ENCODE data around the gene MAP2K1. TPM values are rescaled to one million over a fixed set of nuclear protein-coding genes. Genes with fewer than 3 reads are reported as not detected.
A peak's percentile ranks its signal among the peaks of the same experiment; 100 is the strongest.
"Not testable (repeated sequence)": the region's sequence is repeated elsewhere in the genome, so short reads cannot be mapped to it uniquely, and the experiment has no call there.

The MAP2K1 gene
- total and polyA plus RNA-seq, 2 experiments from 2014 or later: 20.1 to 46.3 TPM

DNA sequence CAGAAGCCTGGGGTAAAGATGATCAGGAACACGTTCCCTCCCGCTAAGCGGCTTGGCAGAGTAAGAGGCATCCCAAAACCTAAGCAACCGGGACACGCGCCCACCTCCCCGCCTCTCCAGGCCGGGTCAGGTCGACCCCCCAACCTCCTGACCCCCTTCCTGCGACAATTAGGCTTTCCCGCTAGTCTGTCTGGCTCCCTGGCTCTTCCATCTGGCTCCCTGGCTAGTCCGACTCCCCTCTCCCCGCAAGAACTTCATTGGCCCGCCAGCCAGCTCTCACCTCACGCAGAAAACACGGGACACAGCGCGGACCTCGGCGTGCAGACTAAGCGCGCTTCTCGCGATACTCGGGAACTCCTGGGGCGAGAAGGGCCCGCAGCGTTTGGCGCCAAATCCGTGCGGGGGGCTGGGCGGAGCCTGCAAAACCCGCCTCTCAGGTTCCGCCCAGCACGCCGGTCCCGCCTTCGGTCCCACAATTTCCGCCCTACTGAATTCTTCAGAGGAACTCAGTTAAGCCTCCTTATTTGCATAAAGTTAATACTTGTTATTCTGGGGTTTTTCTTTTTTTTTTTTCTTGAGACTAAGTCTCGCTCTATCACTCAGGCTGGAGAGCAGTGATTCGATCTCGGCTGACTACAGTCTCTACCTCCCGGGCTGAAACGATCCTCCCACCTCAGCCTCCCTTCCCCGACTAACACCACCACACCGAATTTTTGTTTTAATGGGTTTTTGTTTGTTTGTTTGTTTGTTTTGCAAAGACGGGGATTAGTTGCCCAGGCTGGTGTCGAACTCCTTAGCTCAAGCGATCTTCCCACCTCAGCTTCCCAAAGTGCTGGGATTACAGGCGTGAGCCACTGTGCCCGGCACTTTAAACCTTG is 30.1 kb upstream of the MAP2K1 start, which contains the start of gene TIPIN:
Gene TIPIN, minus strand, starts transcription at position 327 of the 878 bp plus-strand sequence. CDS start 3,738 bp downstream, outside the sequence.
- Histone ChIP-seq H3K4me1 (ENCODE audit: insufficient read depth) (no peaks in the 10 kb centered on the region), H3K4me3 (peak within 1 kb of the TSS; percentile 46), H4K20me1 (ENCODE audit: insufficient read depth, poor library complexity, severe bottlenecking) (no peaks in the 10 kb centered on the region), H3K79me2 (no peaks in the 10 kb centered on the region), H3K27ac (peak within 1 kb of the TSS; percentile 67), H3K4me2 (peak within 1 kb of the TSS; percentile 84), H3K9me3 (ENCODE audit: low read depth) (no peaks in the 10 kb centered on the region), H3K27me3 (no peaks in the 10 kb centered on the region), H3K9me2 (replicated peaks; ENCODE audit: insufficient read depth) (no peaks in the 10 kb centered on the region), H3K36me3 (replicated peaks; ENCODE audit: insufficient read depth, low read depth) (no peaks in the 10 kb centered on the region), H2AFZ (peak within 1 kb of the TSS; percentile 87)
- TF ChIP-seq, protein P1, sequence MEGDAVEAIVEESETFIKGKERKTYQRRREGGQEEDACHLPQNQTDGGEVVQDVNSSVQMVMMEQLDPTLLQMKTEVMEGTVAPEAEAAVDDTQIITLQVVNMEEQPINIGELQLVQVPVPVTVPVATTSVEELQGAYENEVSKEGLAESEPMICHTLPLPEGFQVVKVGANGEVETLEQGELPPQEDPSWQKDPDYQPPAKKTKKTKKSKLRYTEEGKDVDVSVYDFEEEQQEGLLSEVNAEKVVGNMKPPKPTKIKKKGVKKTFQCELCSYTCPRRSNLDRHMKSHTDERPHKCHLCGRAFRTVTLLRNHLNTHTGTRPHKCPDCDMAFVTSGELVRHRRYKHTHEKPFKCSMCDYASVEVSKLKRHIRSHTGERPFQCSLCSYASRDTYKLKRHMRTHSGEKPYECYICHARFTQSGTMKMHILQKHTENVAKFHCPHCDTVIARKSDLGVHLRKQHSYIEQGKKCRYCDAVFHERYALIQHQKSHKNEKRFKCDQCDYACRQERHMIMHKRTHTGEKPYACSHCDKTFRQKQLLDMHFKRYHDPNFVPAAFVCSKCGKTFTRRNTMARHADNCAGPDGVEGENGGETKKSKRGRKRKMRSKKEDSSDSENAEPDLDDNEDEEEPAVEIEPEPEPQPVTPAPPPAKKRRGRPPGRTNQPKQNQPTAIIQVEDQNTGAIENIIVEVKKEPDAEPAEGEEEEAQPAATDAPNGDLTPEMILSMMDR (IDR thresholded peaks at IDR 0.05; ENCODE audit: poor library complexity): no peak
- TF ChIP-seq EZH2 (IDR thresholded peaks at IDR 0.05; ENCODE audit: borderline replicate concordance) (no peak), EZH2phosphoT487 (IDR thresholded peaks at IDR 0.05; ENCODE audit: low read depth, severe bottlenecking, unreplicated experiment) (no peak)
- 10% methylated on average over 46 of the region's 51 CpGs for WGBS (ENCODE audit: low lambda C conversion rate, missing lambda C conversion rate)
- peak; percentile 97 for DNase-seq (ENCODE audit: low spot score)

DNA sequence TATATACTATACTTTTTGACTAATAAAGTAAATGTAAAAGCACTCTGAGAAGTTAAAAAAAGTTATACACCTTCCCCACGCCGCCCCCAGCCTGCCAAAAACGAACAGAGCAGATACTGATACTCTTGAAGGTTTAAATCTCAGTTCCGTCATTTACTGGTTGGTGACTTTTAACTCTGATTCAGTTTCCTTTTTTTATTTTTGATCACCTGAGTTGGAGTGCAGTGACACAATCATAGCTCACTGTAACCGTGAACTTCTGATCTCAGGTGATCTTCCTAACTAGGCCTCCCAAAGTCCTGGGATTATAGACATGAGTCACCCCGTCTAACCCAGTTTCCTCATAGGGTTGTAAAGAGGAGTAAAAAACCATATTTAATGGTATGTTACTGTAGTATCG is 27.0 kb upstream of the MAP2K1 start:
- H3K79me2 ChIP-seq: no peaks in the 10 kb centered on the region
- no peaks in the 10 kb centered on the region for H3K9me2 ChIP-seq (replicated peaks; ENCODE audit: insufficient read depth)
- peak overlapping the region; percentile 73 for H3K27ac ChIP-seq
- no peaks in the 10 kb centered on the region for H3K27me3 ChIP-seq
- no peaks in the 10 kb centered on the region for H3K36me3 ChIP-seq (replicated peaks; ENCODE audit: insufficient read depth, low read depth)
- H3K4me2 ChIP-seq: no peak overlapping the region
- H3K4me1 ChIP-seq (ENCODE audit: insufficient read depth): no peaks in the 10 kb centered on the region
- H4K20me1 ChIP-seq (ENCODE audit: insufficient read depth, poor library complexity, severe bottlenecking): no peaks in the 10 kb centered on the region
- TF ChIP-seq, protein P1 (IDR thresholded peaks at IDR 0.05; ENCODE audit: poor library complexity): no peak
- TF ChIP-seq EZH2 (IDR thresholded peaks at IDR 0.05; ENCODE audit: borderline replicate concordance): no peak
- TF ChIP-seq EZH2phosphoT487 (IDR thresholded peaks at IDR 0.05; ENCODE audit: low read depth, severe bottlenecking, unreplicated experiment): no peak
- DNase-seq (ENCODE audit: low spot score): peak; percentile 57
- 78% methylated on average over 7 of the region's 7 CpGs for WGBS (ENCODE audit: low lambda C conversion rate, missing lambda C conversion rate)
- no peak overlapping the region for H2AFZ ChIP-seq
- no peaks in the 10 kb centered on the region for H3K9me3 ChIP-seq (ENCODE audit: low read depth)
- no peak overlapping the region for H3K4me3 ChIP-seq

DNA sequence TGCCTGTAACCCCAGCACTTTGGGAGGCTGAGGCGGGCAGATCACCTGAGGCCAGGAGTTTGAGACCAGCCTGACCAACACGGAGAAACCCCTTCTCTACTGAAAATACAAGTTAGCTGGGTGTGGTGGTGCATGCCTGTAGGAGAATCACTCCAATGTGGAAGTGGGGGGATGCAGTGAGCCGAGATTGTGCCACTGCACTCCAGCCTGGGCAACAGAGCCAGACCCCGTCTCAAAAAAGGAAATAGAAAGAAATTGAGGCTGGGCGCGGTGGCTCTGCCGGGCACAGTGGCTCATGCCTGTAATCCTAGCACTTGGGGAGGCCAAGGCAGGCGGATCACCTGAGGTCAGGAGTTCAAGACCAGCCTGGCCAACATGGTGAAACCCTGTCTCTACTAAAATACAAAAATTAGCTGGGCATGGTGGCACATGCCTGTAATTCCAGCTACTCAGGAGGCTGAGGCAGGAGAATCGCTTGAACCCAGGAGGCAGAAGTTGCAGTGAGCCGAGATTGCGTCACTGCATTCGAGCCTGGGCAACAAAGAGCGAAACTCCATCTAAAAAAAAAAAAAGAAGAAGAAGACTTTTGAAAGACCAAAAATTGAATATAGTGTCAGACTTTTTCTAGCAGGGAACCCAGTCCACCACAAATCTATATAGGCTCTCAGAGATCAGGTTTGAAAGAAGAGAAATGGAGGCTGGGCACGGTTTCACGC is 24.8 kb upstream of the MAP2K1 start:
- not testable (repeated sequence) for H3K4me2 ChIP-seq; H4K20me1 ChIP-seq (ENCODE audit: insufficient read depth, poor library complexity, severe bottlenecking); H3K36me3 ChIP-seq (replicated peaks; ENCODE audit: insufficient read depth, low read depth); H3K9me2 ChIP-seq (replicated peaks; ENCODE audit: insufficient read depth); H3K9me3 ChIP-seq (ENCODE audit: low read depth); H3K4me1 ChIP-seq (ENCODE audit: insufficient read depth); H3K79me2 ChIP-seq; H3K4me3 ChIP-seq; H2AFZ ChIP-seq; H3K27me3 ChIP-seq; DNase-seq (ENCODE audit: low spot score); H3K27ac ChIP-seq
- 88% methylated on average over 15 of the region's 15 CpGs for WGBS (ENCODE audit: low lambda C conversion rate, missing lambda C conversion rate)

DNA sequence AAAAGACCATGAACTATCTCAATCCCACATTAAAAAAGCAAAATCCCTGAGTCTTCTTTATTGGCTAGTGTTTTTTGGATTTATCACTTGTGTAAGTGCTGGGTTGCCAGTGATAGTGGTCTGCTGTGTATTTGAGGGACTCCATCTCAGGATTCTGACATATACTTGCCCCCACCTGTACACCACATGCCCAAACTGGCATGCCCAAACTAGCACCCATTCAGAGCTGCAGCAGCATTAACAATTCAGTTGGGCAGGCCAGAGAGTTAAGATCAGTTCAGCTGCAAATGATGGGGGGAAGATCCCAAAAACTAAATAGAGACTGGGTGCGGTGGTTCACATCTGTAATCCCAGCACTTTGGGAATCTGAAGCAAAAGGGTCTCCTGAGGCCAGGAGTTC is 23.9 kb upstream of the MAP2K1 start:
- Histone ChIP-seq H3K4me1 (ENCODE audit: insufficient read depth) (no peaks in the 10 kb centered on the region), H3K27me3 (no peaks in the 10 kb centered on the region), H4K20me1 (ENCODE audit: insufficient read depth, poor library complexity, severe bottlenecking) (no peaks in the 10 kb centered on the region), H3K36me3 (replicated peaks; ENCODE audit: insufficient read depth, low read depth) (no peaks in the 10 kb centered on the region), H3K27ac (no peak overlapping the region), H3K4me3 (no peak overlapping the region), H3K9me2 (replicated peaks; ENCODE audit: insufficient read depth) (no peaks in the 10 kb centered on the region), H2AFZ (no peak overlapping the region), H3K4me2 (no peak overlapping the region), H3K9me3 (ENCODE audit: low read depth) (no peaks in the 10 kb centered on the region), H3K79me2 (no peaks in the 10 kb centered on the region)
- DNase-seq (ENCODE audit: low spot score): no peak
- WGBS (ENCODE audit: low lambda C conversion rate, missing lambda C conversion rate): 90% methylated on average over 1 of the region's 1 CpG
- TF ChIP-seq EZH2 (IDR thresholded peaks at IDR 0.05; ENCODE audit: borderline replicate concordance): no peak
- TF ChIP-seq, protein P1 (IDR thresholded peaks at IDR 0.05; ENCODE audit: poor library complexity): no peak
- TF ChIP-seq EZH2phosphoT487 (IDR thresholded peaks at IDR 0.05; ENCODE audit: low read depth, severe bottlenecking, unreplicated experiment): no peak

Data from hepatocyte (in vitro differentiated cells).